K562 (cell line): ENCODE measurements around the gene RALGAPB. TPM values are rescaled to one million over a fixed set of nuclear protein-coding genes. Genes with fewer than 3 reads are reported as not detected.

ENCODE experiments used
- BCOR ChIP-seq: fragments of 450-650 bp; IDR thresholded peaks from 2 replicates; pipeline ENCODE4 v1.6.1; 2016
- CCAR2 ChIP-seq: fragments of 200-400 bp; formaldehyde crosslinking; IDR thresholded peaks from 2 replicates; pipeline ENCODE4 v1.6.1; 2017; ENCODE audit warnings: mild to moderate bottlenecking, low read depth, low read length
- E2F6 ChIP-seq, 2 experiments: IDR thresholded peaks; 2 replicates each; pipeline ENCODE4 v1.6.1; 2011; ENCODE audit warnings: borderline replicate concordance in 1 of 2, control low read depth in 1 of 2, low read depth in 1 of 2, low read length in 1 of 2, mild to moderate bottlenecking in 1 of 2, mixed read lengths in 1 of 2, moderate library complexity in 1 of 2; ENCODE audit not compliant: insufficient read depth in 1 of 2, insufficient read length in 1 of 2, poor library complexity in 1 of 2, severe bottlenecking in 1 of 2; ENCODE audit errors: extremely low read depth in 1 of 2
- MTF1 ChIP-seq: fragments of 250-450 bp; sonication (Bioruptor Pico); IDR thresholded peaks from 2 replicates; pipeline ENCODE4 v1.9.0; 2021; ENCODE audit warnings: moderate library complexity, mild to moderate bottlenecking, inconsistent platforms, borderline replicate concordance
- MYBL2 ChIP-seq, 2 experiments: fragments of 450-650 bp in 1 of 2; sonication (generic) in 1 of 2; formaldehyde crosslinking in 1 of 2; IDR thresholded peaks; 2 replicates each; pipeline versions ENCODE4 v1.6.1 to v1.8.1; 2017 to 2022; ENCODE audit warnings: borderline replicate concordance in 1 of 2, inconsistent platforms in 1 of 2, low read depth in 1 of 2, mild to moderate bottlenecking in 1 of 2, missing genetic modification reagents in 1 of 2, moderate library complexity in 1 of 2
- SMAD1 ChIP-seq: fragments of 150-350 bp; IDR thresholded peaks from 2 replicates; pipeline ENCODE4 v1.6.1; 2014; ENCODE audit warnings: low read length, low read depth; ENCODE audit not compliant: partially characterized antibody
- SMARCC2 ChIP-seq: fragments of 450-650 bp; IDR thresholded peaks from 2 replicates; pipeline ENCODE4 v1.6.1; 2017; ENCODE audit warnings: antibody characterized with exemption, moderate library complexity, mild to moderate bottlenecking, low read depth
- TAL1 ChIP-seq: fragments of 450-650 bp; IDR thresholded peaks from 2 replicates; pipeline ENCODE4 v1.6.1; 2016; ENCODE audit warnings: mild to moderate bottlenecking
- TARDBP ChIP-seq: fragments of 450-650 bp; IDR thresholded peaks from 2 replicates; pipeline ENCODE4 v1.6.1; 2016
- ZBTB2 ChIP-seq: fragments of 450-650 bp; IDR thresholded peaks from 2 replicates; pipeline ENCODE4 v1.6.1; 2016; ENCODE audit warnings: antibody characterized with exemption
- ZNF224 ChIP-seq: sonication (generic); formaldehyde crosslinking; IDR thresholded peaks from 2 replicates; pipeline ENCODE4 v1.8.0; 2022; ENCODE audit warnings: mild to moderate bottlenecking, missing genetic modification reagents
- ZNF384 ChIP-seq: IDR thresholded peaks from 2 replicates; pipeline ENCODE4 v1.6.1; 2012; ENCODE audit warnings: low read depth, low read length, improper control_type of control experiment
- polyA plus RNA-seq, 8 experiments: library from polyadenylated mRNA; depleted of rRNA in 4 of 8; stranded (reverse) in 5 of 8; unstranded in 3 of 8; fragments of >200 nt; fragmentation: Nextera tagmentation in 2 of 8; fragmentation: Illumina TruSeq in 1 of 8; extraction: Ambion mirVana in 2 of 8; extraction: Trizol in 1 of 8; gene quantifications; 2 replicates each; pipeline versions ENCODE4 v1.2.1 to v1.2.3, GENCODE V29; 2011 to 2014; ENCODE audit warnings: inconsistent platforms in 1 of 8, missing spikeins in 1 of 8
- total RNA-seq, 7 experiments: library from RNA; depleted of rRNA in 6 of 7; stranded (reverse); fragments of >200 nt in 6 of 7; fragmentation: Illumina TruSeq in 2 of 7; extraction: Trizol in 2 of 7; gene quantifications; 2 replicates each; pipeline versions ENCODE4 v1.2.1 to v1.2.3, GENCODE V29; 2011 to 2021; ENCODE audit warnings: low replicate concordance in 1 of 7
- TF ChIP-seq, protein P1 (sequence below): fragments of 150-350 bp; IDR thresholded peaks from 2 replicates; pipeline ENCODE4 v1.6.1; 2014; ENCODE audit warnings: low read depth, mild to moderate bottlenecking, low read length, borderline replicate concordance
- TF ChIP-seq, protein P2 (sequence below): fragments of 450-650 bp; IDR thresholded peaks from 2 replicates; pipeline ENCODE4 v1.6.1; 2016
- TF ChIP-seq, protein P3 (sequence below): sonication (generic); formaldehyde crosslinking; IDR thresholded peaks from 2 replicates; pipeline ENCODE4 v1.8.1; 2023; ENCODE audit warnings: missing genetic modification reagents, mild to moderate bottlenecking, borderline replicate concordance

RALGAPB gene
- total and polyA plus RNA-seq, 9 of the 15 experiments (the other 6 are each of a cell fraction or from before 2014, with no cell fraction given) = 4.3 to 25.6 (median 13.6) TPM

DNA sequence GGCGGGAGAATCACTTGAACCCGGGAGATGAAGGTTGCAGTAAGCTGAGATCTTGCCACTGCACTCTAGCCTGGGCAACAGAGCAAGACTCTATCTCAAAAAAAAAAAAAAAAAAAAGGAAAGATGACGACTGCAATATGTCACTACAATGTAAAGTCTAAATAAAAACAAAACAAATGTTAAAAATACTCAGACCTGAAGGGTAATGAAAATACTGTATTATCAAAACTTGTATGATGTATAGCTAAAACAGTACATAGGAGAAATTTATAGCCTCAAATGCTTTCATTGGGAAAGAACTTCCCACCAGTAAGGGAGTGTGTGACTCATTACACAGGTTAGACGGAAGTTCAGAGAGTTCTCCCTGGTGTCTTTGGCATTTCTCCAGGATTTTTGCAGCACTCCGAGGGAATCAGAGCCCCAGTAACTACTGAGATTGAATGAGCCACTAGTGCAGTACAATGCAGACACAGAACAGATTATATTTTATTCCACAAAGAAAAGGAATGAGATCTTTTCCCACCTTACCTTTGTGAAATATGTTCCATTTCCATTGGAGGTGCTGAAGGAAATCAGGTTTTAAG lies 12.5 kb upstream of the RALGAPB start (continued):
- TF ChIP-seq, protein P1, sequence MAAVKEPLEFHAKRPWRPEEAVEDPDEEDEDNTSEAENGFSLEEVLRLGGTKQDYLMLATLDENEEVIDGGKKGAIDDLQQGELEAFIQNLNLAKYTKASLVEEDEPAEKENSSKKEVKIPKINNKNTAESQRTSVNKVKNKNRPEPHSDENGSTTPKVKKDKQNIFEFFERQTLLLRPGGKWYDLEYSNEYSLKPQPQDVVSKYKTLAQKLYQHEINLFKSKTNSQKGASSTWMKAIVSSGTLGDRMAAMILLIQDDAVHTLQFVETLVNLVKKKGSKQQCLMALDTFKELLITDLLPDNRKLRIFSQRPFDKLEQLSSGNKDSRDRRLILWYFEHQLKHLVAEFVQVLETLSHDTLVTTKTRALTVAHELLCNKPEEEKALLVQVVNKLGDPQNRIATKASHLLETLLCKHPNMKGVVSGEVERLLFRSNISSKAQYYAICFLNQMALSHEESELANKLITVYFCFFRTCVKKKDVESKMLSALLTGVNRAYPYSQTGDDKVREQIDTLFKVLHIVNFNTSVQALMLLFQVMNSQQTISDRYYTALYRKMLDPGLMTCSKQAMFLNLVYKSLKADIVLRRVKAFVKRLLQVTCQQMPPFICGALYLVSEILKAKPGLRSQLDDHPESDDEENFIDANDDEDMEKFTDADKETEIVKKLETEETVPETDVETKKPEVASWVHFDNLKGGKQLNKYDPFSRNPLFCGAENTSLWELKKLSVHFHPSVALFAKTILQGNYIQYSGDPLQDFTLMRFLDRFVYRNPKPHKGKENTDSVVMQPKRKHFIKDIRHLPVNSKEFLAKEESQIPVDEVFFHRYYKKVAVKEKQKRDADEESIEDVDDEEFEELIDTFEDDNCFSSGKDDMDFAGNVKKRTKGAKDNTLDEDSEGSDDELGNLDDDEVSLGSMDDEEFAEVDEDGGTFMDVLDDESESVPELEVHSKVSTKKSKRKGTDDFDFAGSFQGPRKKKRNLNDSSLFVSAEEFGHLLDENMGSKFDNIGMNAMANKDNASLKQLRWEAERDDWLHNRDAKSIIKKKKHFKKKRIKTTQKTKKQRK = no peak
- TF ChIP-seq ZBTB2 = no peak
- no peak for TF ChIP-seq MTF1 (CRISPR knock-in tag)
- 0 out of 2 replicates have a peak, but pooled peaks have one; percentile 14 for TF ChIP-seq ZNF384
- TF ChIP-seq CCAR2 = no peak
- TF ChIP-seq BCOR = 0 out of 2 replicates have a peak, but pooled peaks have one; percentile 13
- peak; percentile 73 for TF ChIP-seq SMAD1
- no peak for TF ChIP-seq MYBL2 (IDR thresholded peaks at IDR 0.05; ENCODE audit: low read depth)
- TF ChIP-seq MYBL2 (CRISPR knock-in tag; IDR thresholded peaks at IDR 0.05; ENCODE audit: borderline replicate concordance) = no peak
- TF ChIP-seq, protein P2, sequence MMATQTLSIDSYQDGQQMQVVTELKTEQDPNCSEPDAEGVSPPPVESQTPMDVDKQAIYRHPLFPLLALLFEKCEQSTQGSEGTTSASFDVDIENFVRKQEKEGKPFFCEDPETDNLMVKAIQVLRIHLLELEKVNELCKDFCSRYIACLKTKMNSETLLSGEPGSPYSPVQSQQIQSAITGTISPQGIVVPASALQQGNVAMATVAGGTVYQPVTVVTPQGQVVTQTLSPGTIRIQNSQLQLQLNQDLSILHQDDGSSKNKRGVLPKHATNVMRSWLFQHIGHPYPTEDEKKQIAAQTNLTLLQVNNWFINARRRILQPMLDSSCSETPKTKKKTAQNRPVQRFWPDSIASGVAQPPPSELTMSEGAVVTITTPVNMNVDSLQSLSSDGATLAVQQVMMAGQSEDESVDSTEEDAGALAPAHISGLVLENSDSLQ = 0 out of 2 replicates have a peak, but pooled peaks have one; percentile 18
- TF ChIP-seq, protein P3, sequence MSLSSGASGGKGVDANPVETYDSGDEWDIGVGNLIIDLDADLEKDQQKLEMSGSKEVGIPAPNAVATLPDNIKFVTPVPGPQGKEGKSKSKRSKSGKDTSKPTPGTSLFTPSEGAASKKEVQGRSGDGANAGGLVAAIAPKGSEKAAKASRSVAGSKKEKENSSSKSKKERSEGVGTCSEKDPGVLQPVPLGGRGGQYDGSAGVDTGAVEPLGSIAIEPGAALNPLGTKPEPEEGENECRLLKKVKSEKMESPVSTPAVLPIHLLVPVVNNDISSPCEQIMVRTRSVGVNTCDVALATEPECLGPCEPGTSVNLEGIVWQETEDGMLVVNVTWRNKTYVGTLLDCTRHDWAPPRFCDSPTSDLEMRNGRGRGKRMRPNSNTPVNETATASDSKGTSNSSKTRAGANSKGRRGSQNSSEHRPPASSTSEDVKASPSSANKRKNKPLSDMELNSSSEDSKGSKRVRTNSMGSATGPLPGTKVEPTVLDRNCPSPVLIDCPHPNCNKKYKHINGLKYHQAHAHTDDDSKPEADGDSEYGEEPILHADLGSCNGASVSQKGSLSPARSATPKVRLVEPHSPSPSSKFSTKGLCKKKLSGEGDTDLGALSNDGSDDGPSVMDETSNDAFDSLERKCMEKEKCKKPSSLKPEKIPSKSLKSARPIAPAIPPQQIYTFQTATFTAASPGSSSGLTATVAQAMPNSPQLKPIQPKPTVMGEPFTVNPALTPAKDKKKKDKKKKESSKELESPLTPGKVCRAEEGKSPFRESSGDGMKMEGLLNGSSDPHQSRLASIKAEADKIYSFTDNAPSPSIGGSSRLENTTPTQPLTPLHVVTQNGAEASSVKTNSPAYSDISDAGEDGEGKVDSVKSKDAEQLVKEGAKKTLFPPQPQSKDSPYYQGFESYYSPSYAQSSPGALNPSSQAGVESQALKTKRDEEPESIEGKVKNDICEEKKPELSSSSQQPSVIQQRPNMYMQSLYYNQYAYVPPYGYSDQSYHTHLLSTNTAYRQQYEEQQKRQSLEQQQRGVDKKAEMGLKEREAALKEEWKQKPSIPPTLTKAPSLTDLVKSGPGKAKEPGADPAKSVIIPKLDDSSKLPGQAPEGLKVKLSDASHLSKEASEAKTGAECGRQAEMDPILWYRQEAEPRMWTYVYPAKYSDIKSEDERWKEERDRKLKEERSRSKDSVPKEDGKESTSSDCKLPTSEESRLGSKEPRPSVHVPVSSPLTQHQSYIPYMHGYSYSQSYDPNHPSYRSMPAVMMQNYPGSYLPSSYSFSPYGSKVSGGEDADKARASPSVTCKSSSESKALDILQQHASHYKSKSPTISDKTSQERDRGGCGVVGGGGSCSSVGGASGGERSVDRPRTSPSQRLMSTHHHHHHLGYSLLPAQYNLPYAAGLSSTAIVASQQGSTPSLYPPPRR (CRISPR knock-in tag) = no peak
- no peak for TF ChIP-seq TARDBP
- TF ChIP-seq E2F6 (IDR thresholded peaks at IDR 0.05; ENCODE audit: borderline replicate concordance in 1 of 2, extremely low read depth in 1 of 2, insufficient read depth in 1 of 2, insufficient read length in 1 of 2, low read depth in 1 of 2, low read length in 1 of 2, poor library complexity in 1 of 2, severe bottlenecking in 1 of 2) = no peak
- TF ChIP-seq TAL1 = no peak
- no peak for TF ChIP-seq SMARCC2
- TF ChIP-seq ZNF224 (CRISPR knock-in tag) = no peak
